Panc1 (cell line): ENCODE measurements around the gene RGCC. TPM values are rescaled to one million over a fixed set of nuclear protein-coding genes. Genes with fewer than 3 reads are reported as not detected.

Experiments used
- ATAC-seq: fragments of 200-7000 bp; cut with Tn5 transposase; 2 replicates; pipeline ENCODE4 v1.9.1; 2020; ENCODE audit warnings: mild to moderate bottlenecking, moderate library complexity
- BruUV-seq: library from RNA; stranded (reverse); fragments of 400-500 nt; replicated peaks from 2 replicates; lab custom pipeline; 2021; lab: Mats Ljungman, UMichigan
- CTCF ChIA-PET: fragments of 300-600 bp; sonication (Branson Sonifier 250); formaldehyde crosslinking; loops from one replicate; lab custom pipeline; 2022; ENCODE audit warnings: antibody characterized with exemption; lab: Charles Lee
- POLR2A ChIA-PET: fragments of 300-600 bp; sonication (Branson Sonifier 250); formaldehyde crosslinking; loops from one replicate; lab custom pipeline; 2022; ENCODE audit warnings: antibody characterized with exemption; lab: Charles Lee
- DNase-seq: peaks from one replicate; pipeline ENCODE4 v3.0.0-alpha.2; 2010; ENCODE audit warnings: low read depth, low spot score
- H3K27ac ChIP-seq: 2 replicates; pipeline ENCODE4 v1.5.1; 2011; ENCODE audit warnings: mild to moderate bottlenecking, low read length, inconsistent platforms
- H3K27me3 ChIP-seq: fragments of 200-500 bp; sonication (Bioruptor generic); 2 replicates; pipeline ENCODE4 v1.6.0; 2014; ENCODE audit warnings: low read length, inconsistent platforms; ENCODE audit not compliant: control insufficient read depth, insufficient read depth
- H3K36me3 ChIP-seq: fragments of 200-500 bp; sonication (Bioruptor generic); 2 replicates; pipeline ENCODE4 v1.5.1; 2014; ENCODE audit warnings: inconsistent platforms, mild to moderate bottlenecking, low read length, moderate library complexity; ENCODE audit not compliant: control insufficient read depth, insufficient read depth
- H3K4me1 ChIP-seq: 2 replicates; pipeline ENCODE4 v1.5.1; 2011; ENCODE audit warnings: inconsistent platforms, mild to moderate bottlenecking, low read length, moderate library complexity; ENCODE audit not compliant: control insufficient read depth, insufficient read depth
- H3K4me3 ChIP-seq, 2 experiments: 2 replicates each; pipeline ENCODE4 v1.5.1; 2011 to 2012; ENCODE audit warnings: low read depth in 2 of 2, low read length in 2 of 2, mild to moderate bottlenecking in 2 of 2, inconsistent platforms in 1 of 2, moderate library complexity in 1 of 2
- H3K9me3 ChIP-seq: fragments of 200-500 bp; sonication (Bioruptor generic); 2 replicates; pipeline ENCODE4 v1.5.1; 2014; ENCODE audit warnings: low read depth, mild to moderate bottlenecking, inconsistent platforms, low read length, moderate library complexity; ENCODE audit not compliant: control insufficient read depth, insufficient read depth
- POLR2AphosphoS5 ChIP-seq: IDR thresholded peaks from 2 replicates; pipeline ENCODE4 v1.6.1; 2012; ENCODE audit warnings: mild to moderate bottlenecking, low read depth, low read length, moderate library complexity
- SIN3A ChIP-seq: IDR thresholded peaks from 2 replicates; pipeline ENCODE4 v1.6.1; 2012; ENCODE audit warnings: low read depth, mild to moderate bottlenecking, low read length, moderate library complexity, borderline replicate concordance; ENCODE audit not compliant: insufficient read depth
- TCF7L2 ChIP-seq: IDR thresholded peaks from 2 replicates; pipeline ENCODE4 v1.6.1; 2011; ENCODE audit warnings: mild to moderate bottlenecking, low read depth, low read length, inconsistent platforms
- in situ Hi-C: cut with HindIII; loops from 2 replicates; pipeline ENCODE4 v1.10.0; 2016; ENCODE audit warnings: low sequenced_read_pairs, low pct_unique_long_range_greater_than_20kb
- intact Hi-C: fragments of 100-400 bp; cut with micrococcal nuclease; formaldehyde crosslinking; loops from one replicate; pipeline ENCODE4 v1.10.0; 2022; ENCODE audit not compliant: unreplicated experiment
- total RNA-seq: library from RNA; stranded (reverse); gene quantifications from one replicate; pipeline ENCODE4 v1.2.1, GENCODE V29; 2021; ENCODE audit not compliant: unreplicated experiment
- TF ChIP-seq, protein P1 (sequence below): fragments of 450-650 bp; IDR thresholded peaks from 2 replicates; pipeline ENCODE4 v1.5.1; 2017; ENCODE audit warnings: mild to moderate bottlenecking
- TF ChIP-seq, protein P2 (sequence below), 2 experiments: IDR thresholded peaks; 2 replicates each; pipeline ENCODE4 v1.6.1; 2011 to 2012; ENCODE audit warnings: low read depth in 2 of 2, control low read depth in 1 of 2, low read length in 1 of 2, mild to moderate bottlenecking in 1 of 2, moderate library complexity in 1 of 2; ENCODE audit not compliant: insufficient read depth in 1 of 2

Gene RGCC
- total RNA-seq, 1 experiment from 2014 or later: 6.7 TPM

DNA sequence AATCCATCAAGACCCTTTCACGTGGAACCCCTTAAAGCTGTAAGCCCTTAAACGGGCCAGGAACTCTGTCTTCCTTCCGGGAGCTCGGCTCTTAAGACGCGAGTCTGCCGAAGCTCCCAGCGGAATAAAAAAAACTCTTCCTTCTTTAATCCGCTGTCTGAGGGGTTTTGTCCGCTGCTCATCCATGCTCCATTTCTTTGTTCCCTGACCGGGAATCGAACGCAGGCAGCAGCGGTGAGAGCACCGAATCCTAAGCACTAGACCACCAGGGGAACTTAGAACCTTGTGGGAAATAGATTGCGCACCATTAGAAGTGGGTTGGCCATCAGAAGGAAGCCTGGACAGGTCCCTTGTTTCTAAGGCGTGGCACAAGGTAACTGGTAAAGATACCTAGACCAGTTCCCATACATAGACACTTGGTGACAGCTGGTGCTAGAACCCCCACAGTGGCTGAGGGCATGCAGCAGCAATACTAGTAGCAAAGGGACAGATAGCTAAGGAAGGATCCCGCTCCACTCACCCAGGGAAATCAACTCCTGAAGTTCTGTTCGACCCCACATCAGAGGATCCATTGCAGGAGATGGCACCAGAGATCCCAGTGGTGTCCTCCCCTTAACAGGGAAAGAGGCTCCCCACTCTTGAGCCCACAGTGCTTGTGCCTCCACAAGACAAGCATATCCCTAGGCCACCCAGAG is 1.5 kb upstream of the RGCC start:
- POLR2A ChIA-PET: no interaction called here
- in situ Hi-C loops (no loop called here), intact Hi-C loops (loop anchor here (5.0 kb wide), 1 partner anchor 196 kb away; no protein-coding TSS in a partner anchor)
- CTCF ChIA-PET: no interaction called here
- H3K4me3 ChIP-seq: peak overlapping the region; percentile 31 to 58
- no peaks in the 10 kb centered on the region; the same call in 1 of the 2 replicates for H3K4me1 ChIP-seq
- no peak overlapping the region for H3K27ac ChIP-seq
- no peaks in the 10 kb centered on the region for H3K9me3 ChIP-seq
- H3K36me3 ChIP-seq: no peaks in the 10 kb centered on the region
- BruUV-seq: no TSS peak
- TF ChIP-seq SIN3A (no peak), TCF7L2 (no peak), POLR2AphosphoS5 (no peak)
- TF ChIP-seq, protein P1, sequence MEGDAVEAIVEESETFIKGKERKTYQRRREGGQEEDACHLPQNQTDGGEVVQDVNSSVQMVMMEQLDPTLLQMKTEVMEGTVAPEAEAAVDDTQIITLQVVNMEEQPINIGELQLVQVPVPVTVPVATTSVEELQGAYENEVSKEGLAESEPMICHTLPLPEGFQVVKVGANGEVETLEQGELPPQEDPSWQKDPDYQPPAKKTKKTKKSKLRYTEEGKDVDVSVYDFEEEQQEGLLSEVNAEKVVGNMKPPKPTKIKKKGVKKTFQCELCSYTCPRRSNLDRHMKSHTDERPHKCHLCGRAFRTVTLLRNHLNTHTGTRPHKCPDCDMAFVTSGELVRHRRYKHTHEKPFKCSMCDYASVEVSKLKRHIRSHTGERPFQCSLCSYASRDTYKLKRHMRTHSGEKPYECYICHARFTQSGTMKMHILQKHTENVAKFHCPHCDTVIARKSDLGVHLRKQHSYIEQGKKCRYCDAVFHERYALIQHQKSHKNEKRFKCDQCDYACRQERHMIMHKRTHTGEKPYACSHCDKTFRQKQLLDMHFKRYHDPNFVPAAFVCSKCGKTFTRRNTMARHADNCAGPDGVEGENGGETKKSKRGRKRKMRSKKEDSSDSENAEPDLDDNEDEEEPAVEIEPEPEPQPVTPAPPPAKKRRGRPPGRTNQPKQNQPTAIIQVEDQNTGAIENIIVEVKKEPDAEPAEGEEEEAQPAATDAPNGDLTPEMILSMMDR: no peak
- TF ChIP-seq, protein P2, sequence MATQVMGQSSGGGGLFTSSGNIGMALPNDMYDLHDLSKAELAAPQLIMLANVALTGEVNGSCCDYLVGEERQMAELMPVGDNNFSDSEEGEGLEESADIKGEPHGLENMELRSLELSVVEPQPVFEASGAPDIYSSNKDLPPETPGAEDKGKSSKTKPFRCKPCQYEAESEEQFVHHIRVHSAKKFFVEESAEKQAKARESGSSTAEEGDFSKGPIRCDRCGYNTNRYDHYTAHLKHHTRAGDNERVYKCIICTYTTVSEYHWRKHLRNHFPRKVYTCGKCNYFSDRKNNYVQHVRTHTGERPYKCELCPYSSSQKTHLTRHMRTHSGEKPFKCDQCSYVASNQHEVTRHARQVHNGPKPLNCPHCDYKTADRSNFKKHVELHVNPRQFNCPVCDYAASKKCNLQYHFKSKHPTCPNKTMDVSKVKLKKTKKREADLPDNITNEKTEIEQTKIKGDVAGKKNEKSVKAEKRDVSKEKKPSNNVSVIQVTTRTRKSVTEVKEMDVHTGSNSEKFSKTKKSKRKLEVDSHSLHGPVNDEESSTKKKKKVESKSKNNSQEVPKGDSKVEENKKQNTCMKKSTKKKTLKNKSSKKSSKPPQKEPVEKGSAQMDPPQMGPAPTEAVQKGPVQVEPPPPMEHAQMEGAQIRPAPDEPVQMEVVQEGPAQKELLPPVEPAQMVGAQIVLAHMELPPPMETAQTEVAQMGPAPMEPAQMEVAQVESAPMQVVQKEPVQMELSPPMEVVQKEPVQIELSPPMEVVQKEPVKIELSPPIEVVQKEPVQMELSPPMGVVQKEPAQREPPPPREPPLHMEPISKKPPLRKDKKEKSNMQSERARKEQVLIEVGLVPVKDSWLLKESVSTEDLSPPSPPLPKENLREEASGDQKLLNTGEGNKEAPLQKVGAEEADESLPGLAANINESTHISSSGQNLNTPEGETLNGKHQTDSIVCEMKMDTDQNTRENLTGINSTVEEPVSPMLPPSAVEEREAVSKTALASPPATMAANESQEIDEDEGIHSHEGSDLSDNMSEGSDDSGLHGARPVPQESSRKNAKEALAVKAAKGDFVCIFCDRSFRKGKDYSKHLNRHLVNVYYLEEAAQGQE (IDR thresholded peaks at IDR 0.05; ENCODE audit: insufficient read depth in 1 of 2, low read depth in 2 of 2, low read length in 1 of 2): no peak
- H3K27me3 ChIP-seq: no peaks in the 10 kb centered on the region
- DNase-seq: peak; percentile 76
- ATAC-seq: peak; percentile 62

DNA sequence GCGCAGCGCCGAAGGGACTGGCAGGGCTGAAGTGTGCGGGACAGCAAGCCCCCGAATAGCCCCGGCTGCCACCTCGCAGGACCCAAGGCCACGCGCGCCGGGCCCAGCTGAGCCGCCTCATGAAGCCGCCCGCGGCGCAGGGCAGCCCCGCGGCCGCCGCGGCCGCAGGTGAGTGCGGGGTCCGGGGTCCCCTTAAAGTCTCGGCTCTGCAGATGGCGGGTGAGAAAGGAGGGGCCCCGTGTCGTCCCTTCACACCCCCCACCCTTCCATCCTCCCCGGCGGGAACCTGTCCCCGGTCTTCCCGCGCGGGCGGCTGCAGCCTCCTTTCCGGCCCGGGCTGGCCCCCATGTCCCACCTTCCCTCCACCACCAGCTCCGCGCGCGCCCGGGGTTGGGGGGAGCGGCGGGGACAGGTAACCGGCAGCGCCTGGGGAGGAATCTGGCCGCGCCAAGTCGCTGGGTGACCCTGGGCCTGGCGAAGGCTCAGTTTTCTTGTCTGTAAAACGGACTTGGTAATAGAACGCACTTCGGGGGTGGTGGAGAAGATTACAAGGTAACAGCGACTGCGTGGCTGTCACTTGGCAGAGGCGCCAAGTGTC is 338 bp downstream of the RGCC start:
- ATAC-seq: peak; percentile 20
- H3K27me3 ChIP-seq: no peaks in the 10 kb centered on the region
- H3K4me3 ChIP-seq: peak overlapping the region; percentile 51 to 59
- BruUV-seq: no TSS peak
- no peaks in the 10 kb centered on the region for H3K9me3 ChIP-seq
- no peak for DNase-seq
- ChIA-PET CTCF (interaction anchor here (0.5 to 1.1 kb wide), 2 partner anchors 193 to 195 kb away, joined by 3 read pairs; no protein-coding TSS in a partner anchor), POLR2A (no interaction called here)
- H3K4me1 ChIP-seq: no peaks in the 10 kb centered on the region; the same call in 1 of the 2 replicates
- TF ChIP-seq, protein P2 (IDR thresholded peaks at IDR 0.05; ENCODE audit: insufficient read depth in 1 of 2, low read depth in 2 of 2, low read length in 1 of 2): no peak
- TF ChIP-seq POLR2AphosphoS5 (no peak), SIN3A (no peak), TCF7L2 (no peak)
- TF ChIP-seq, protein P1: no peak
- intact Hi-C loops (loop anchor here (5.0 kb wide), 1 partner anchor 195 kb away; no protein-coding TSS in a partner anchor), in situ Hi-C loops (no loop called here)
- no peak overlapping the region for H3K27ac ChIP-seq
- no peaks in the 10 kb centered on the region for H3K36me3 ChIP-seq
